HEK293T (cell line): Measurements from ENCODE around the gene PTPN1.

Source experiments
- ARNT ChIP-seq: fragments of 450-650 bp; IDR thresholded peaks from 2 replicates; pipeline ENCODE4 v1.6.1; 2017; ENCODE audit warnings: mild to moderate bottlenecking
- BHLHE40 ChIP-seq: fragments of 450-650 bp; IDR thresholded peaks from 2 replicates; pipeline ENCODE4 v1.6.1; 2016; ENCODE audit warnings: mild to moderate bottlenecking, moderate library complexity, borderline replicate concordance
- CTBP1 ChIP-seq: fragments of 450-650 bp; IDR thresholded peaks from 2 replicates; pipeline ENCODE4 v1.6.1; 2016; ENCODE audit warnings: borderline replicate concordance
- ELF4 ChIP-seq: fragments of 450-650 bp; IDR thresholded peaks from 2 replicates; pipeline ENCODE4 v1.6.1; 2017; ENCODE audit warnings: antibody characterized with exemption
- FOXA1 ChIP-seq: fragments of 450-650 bp; IDR thresholded peaks from 2 replicates; pipeline ENCODE4 v1.6.1; 2016; ENCODE audit warnings: mild to moderate bottlenecking
- FOXM1 ChIP-seq: fragments of 450-650 bp; IDR thresholded peaks from 2 replicates; pipeline ENCODE4 v1.6.1; 2017; ENCODE audit warnings: mild to moderate bottlenecking, borderline replicate concordance
- NFRKB ChIP-seq: fragments of 450-650 bp; IDR thresholded peaks from 2 replicates; pipeline ENCODE4 v1.6.1; 2016; ENCODE audit warnings: mild to moderate bottlenecking, moderate library complexity
- SP1 ChIP-seq: fragments of 450-650 bp; IDR thresholded peaks from 2 replicates; pipeline ENCODE4 v1.6.1; 2017
- SUZ12 ChIP-seq: fragments of 450-650 bp; IDR thresholded peaks from 2 replicates; pipeline ENCODE4 v1.6.1; 2016; ENCODE audit warnings: mild to moderate bottlenecking
- TARDBP ChIP-seq: fragments of 450-650 bp; IDR thresholded peaks from 2 replicates; pipeline ENCODE4 v1.6.1; 2016
- TF ChIP-seq, protein P1 (sequence below): fragments of 450-650 bp; IDR thresholded peaks from 2 replicates; pipeline ENCODE4 v1.6.1; 2016

DNA sequence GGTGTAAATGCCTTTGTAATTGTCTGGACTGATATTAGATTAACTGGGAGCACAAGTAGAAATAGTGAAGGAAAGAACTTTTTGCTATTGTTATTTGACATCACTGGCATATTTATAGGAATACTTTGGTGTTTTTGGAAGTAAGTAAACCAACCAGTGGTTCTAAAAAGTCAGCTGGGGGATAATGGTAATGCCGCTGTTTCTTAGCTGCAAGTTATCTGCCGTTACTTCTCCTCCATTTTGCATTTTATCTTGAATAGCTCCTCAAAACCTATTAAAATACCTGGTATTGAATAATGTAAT is 3.8 kb downstream of the PTPN1 start:
- TF ChIP-seq NFRKB (no peak), SUZ12 (no peak), TARDBP (no peak), ARNT (no peak), CTBP1 (no peak), BHLHE40 (no peak), FOXA1 (no peak), ELF4 (no peak), SP1 (no peak), FOXM1 (no peak)
- TF ChIP-seq, protein P1, sequence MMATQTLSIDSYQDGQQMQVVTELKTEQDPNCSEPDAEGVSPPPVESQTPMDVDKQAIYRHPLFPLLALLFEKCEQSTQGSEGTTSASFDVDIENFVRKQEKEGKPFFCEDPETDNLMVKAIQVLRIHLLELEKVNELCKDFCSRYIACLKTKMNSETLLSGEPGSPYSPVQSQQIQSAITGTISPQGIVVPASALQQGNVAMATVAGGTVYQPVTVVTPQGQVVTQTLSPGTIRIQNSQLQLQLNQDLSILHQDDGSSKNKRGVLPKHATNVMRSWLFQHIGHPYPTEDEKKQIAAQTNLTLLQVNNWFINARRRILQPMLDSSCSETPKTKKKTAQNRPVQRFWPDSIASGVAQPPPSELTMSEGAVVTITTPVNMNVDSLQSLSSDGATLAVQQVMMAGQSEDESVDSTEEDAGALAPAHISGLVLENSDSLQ = no peak
